SK-N-SH (cell line): ENCODE results near the gene IFNA1. TPM values are rescaled to one million over a fixed set of nuclear protein-coding genes. Genes with fewer than 3 reads are reported as not detected.

Source experiments
- CTCF ChIA-PET: fragments of 300-600, 350-600 bp; formaldehyde crosslinking; extraction: SDS; loops from one replicate; lab custom pipeline; 2021; lab: Yijun Ruan, JAX
- POLR2A ChIA-PET: fragments of 350-600 bp; sonication (Branson Sonifier 250); formaldehyde crosslinking; extraction: SDS; loops from one replicate; lab custom pipeline; 2020; ENCODE audit warnings: antibody characterized with exemption, inconsistent platforms; lab: Yijun Ruan, JAX
- DNase-seq: peaks from one replicate; pipeline ENCODE4 v3.0.0; 2012
- H2AFZ ChIP-seq: fragments of 200-600 bp; sonication (generic); 2 replicates; pipeline ENCODE4 v1.8.1; 2016; ENCODE audit warnings: antibody characterized with exemption, mild to moderate bottlenecking, low read depth
- H3F3A ChIP-seq: fragments of 200-600 bp; sonication (generic); replicated peaks from 2 replicates; pipeline ENCODE3; 2016; ENCODE audit warnings: antibody characterized with exemption, mild to moderate bottlenecking; ENCODE audit not compliant: insufficient read depth
- H3K27ac ChIP-seq, 2 experiments: fragments of 200-500 bp in 1 of 2; fragments of 200-600 bp in 1 of 2; sonication (Bioruptor generic) in 1 of 2; sonication (generic), shearing (Covaris generic) in 1 of 2; 2 replicates each; pipeline versions ENCODE4 v1.5.1 to v1.6.1; 2014 to 2016; ENCODE audit warnings: low read depth in 2 of 2, inconsistent platforms in 1 of 2, low read length in 1 of 2, mild to moderate bottlenecking in 1 of 2, mixed read lengths in 1 of 2
- H3K27me3 ChIP-seq: fragments of 200-600 bp; sonication (generic), shearing (Covaris generic); 2 replicates; pipeline ENCODE4 v1.6.1; 2016; ENCODE audit warnings: mixed run types; ENCODE audit not compliant: insufficient read depth
- H3K36me3 ChIP-seq, 2 experiments: fragments of 200-500 bp in 1 of 2; fragments of 200-600 bp in 1 of 2; sonication (Bioruptor generic) in 1 of 2; sonication (generic) in 1 of 2; replicated peaks in 1 of 2; 2 replicates each; pipeline versions ENCODE3 to v1.5.1; 2014 to 2016; ENCODE audit warnings: low read length in 1 of 2, mild to moderate bottlenecking in 1 of 2; ENCODE audit not compliant: insufficient read depth in 2 of 2, control insufficient read depth in 1 of 2
- H3K4me1 ChIP-seq, 2 experiments: fragments of 200-500 bp in 1 of 2; fragments of 200-600 bp in 1 of 2; sonication (Bioruptor generic) in 1 of 2; sonication (generic), shearing (Covaris generic) in 1 of 2; 2 replicates each; pipeline versions ENCODE4 v1.5.1 to v1.6.1; 2014 to 2016; ENCODE audit warnings: low read depth in 1 of 2, low read length in 1 of 2, mixed run types in 1 of 2; ENCODE audit not compliant: insufficient read depth in 2 of 2, control insufficient read depth in 1 of 2
- H3K4me2 ChIP-seq: fragments of 200-600 bp; sonication (generic), shearing (Covaris generic); 2 replicates; pipeline ENCODE4 v1.6.1; 2017; ENCODE audit warnings: mixed run types
- H3K4me3 ChIP-seq, 2 experiments: fragments of 200-500 bp in 1 of 2; fragments of 200-600 bp in 1 of 2; sonication (Bioruptor generic) in 1 of 2; sonication (generic), shearing (Covaris generic) in 1 of 2; 2 replicates each; pipeline versions ENCODE4 v1.5.1 to v1.8.1; 2014 to 2016; ENCODE audit warnings: low read depth in 2 of 2, inconsistent platforms in 1 of 2, low read length in 1 of 2, mild to moderate bottlenecking in 1 of 2, mixed read lengths in 1 of 2, moderate library complexity in 1 of 2
- H3K79me2 ChIP-seq: fragments of 200-600 bp; sonication (generic); 2 replicates; pipeline ENCODE4 v1.8.1; 2017; ENCODE audit warnings: mild to moderate bottlenecking; ENCODE audit not compliant: insufficient read depth
- H3K9ac ChIP-seq: fragments of 200-600 bp; sonication (generic); 2 replicates; pipeline ENCODE4 v1.6.1; 2017; ENCODE audit warnings: mixed run types
- H3K9me2 ChIP-seq: fragments of 200-600 bp; sonication (generic); 2 replicates; pipeline ENCODE4 v1.6.1; 2017; ENCODE audit warnings: mixed run types
- H3K9me3 ChIP-seq: fragments of 200-600 bp; sonication (generic); 2 replicates; pipeline ENCODE4 v1.6.1; 2017; ENCODE audit warnings: mixed run types, mild to moderate bottlenecking, moderate library complexity
- H4K20me1 ChIP-seq: fragments of 200-600 bp; sonication (generic); 2 replicates; pipeline ENCODE4 v1.6.1; 2017; ENCODE audit warnings: mild to moderate bottlenecking, mixed run types; ENCODE audit not compliant: insufficient read depth
- EP300 ChIP-seq, 2 experiments: IDR thresholded peaks; 2 replicates each; pipeline versions ENCODE4 v1.4.0 to v1.6.1; 2012; ENCODE audit warnings: borderline replicate concordance in 1 of 2, low read depth in 1 of 2, low read length in 1 of 2
- FOSL2 ChIP-seq: IDR thresholded peaks from 2 replicates; pipeline ENCODE4 v1.4.0; 2012; ENCODE audit warnings: low read depth, mild to moderate bottlenecking, moderate library complexity, borderline replicate concordance
- FOXJ3 ChIP-seq: sonication (generic); formaldehyde crosslinking; IDR thresholded peaks from 2 replicates; pipeline ENCODE4 v1.5.1; 2020; ENCODE audit warnings: mild to moderate bottlenecking, missing genetic modification reagents
- FOXM1 ChIP-seq: IDR thresholded peaks from 2 replicates; pipeline ENCODE4 v1.4.0; 2012; ENCODE audit warnings: low read depth, mild to moderate bottlenecking
- MEF2A ChIP-seq: IDR thresholded peaks from 2 replicates; pipeline ENCODE4 v1.4.0; 2012; ENCODE audit warnings: low read depth, borderline replicate concordance
- POLR2AphosphoS5 ChIP-seq: IDR thresholded peaks from 2 replicates; pipeline ENCODE4 v1.6.1; 2012; ENCODE audit warnings: low read depth, low read length
- RAD21 ChIP-seq: IDR thresholded peaks from 2 replicates; pipeline ENCODE4 v1.6.1; 2012; ENCODE audit warnings: mild to moderate bottlenecking, low read length
- RXRA ChIP-seq: IDR thresholded peaks from 2 replicates; pipeline ENCODE4 v1.4.0; 2012; ENCODE audit warnings: low read depth, mild to moderate bottlenecking, borderline replicate concordance
- SMC3 ChIP-seq: IDR thresholded peaks from 2 replicates; pipeline ENCODE4 v1.6.1; 2012; ENCODE audit warnings: low read depth, low read length, improper control_type of control experiment
- WGBS: methylation state at CpG from one replicate; pipeline ENCODE4 v1.1.6; 2017; ENCODE audit warnings: low lambda C conversion rate; 5-methylcytosine and 5-hydroxymethylcytosine counted together
- polyA plus RNA-seq, 3 experiments: library from polyadenylated mRNA; depleted of rRNA; stranded (reverse); fragments of >200 nt; gene quantifications; 2 replicates each; pipeline ENCODE4 v1.2.3, GENCODE V29; 2012
- TF ChIP-seq, protein P1 (sequence below): IDR thresholded peaks from 2 replicates; pipeline ENCODE4 v1.6.1; 2012; ENCODE audit warnings: mild to moderate bottlenecking, low read depth, low read length, moderate library complexity
- TF ChIP-seq, protein P2 (sequence below): IDR thresholded peaks from 2 replicates; pipeline ENCODE4; 2012
- TF ChIP-seq, protein P3 (sequence below): fragments of 150-350 bp; IDR thresholded peaks from 2 replicates; pipeline ENCODE4 v1.6.1; 2016; ENCODE audit warnings: mild to moderate bottlenecking, low read depth, low read length
- TF ChIP-seq, protein P4 (sequence below): IDR thresholded peaks from 2 replicates; pipeline ENCODE4 v1.4.0; 2012; ENCODE audit warnings: low read depth
- TF ChIP-seq, protein P5 (sequence below): fragments of 200-600 bp; sonication (generic); IDR thresholded peaks from 2 replicates; pipeline ENCODE4 v1.6.1; 2017; ENCODE audit warnings: antibody characterized with exemption, mild to moderate bottlenecking, moderate library complexity

Gene IFNA1
- polyA plus RNA-seq, 1 of the 3 experiments (the other 2 are of a cell fraction), result not detected

DNA sequence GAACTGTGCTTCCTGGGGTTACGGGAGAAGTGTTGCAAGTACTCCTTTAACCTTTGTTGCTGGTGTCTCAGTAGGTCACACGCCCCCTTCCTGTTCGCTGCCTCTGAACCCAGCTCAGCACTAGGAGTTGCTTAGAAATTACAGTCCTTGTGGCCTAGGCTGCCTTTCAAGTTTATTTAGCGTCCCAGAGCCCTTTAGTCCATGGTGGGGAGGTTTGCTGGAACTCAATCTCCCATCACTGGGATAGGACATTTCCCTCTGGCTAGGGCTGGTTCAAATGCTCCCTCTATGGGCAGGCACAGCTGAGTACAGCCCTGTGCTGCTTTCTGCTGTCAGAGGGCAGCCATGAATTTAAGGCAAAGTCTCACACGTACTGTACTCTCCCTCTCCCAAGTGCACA lies 26.6 kb upstream of the IFNA1 start:
- WGBS, result 11% methylated on average over 5 of the region's 5 CpGs
- Histone ChIP-seq H3K4me1 (no peaks in the 10 kb centered on the region), H3F3A (no peaks in the 10 kb centered on the region), H3K27me3 (peaks cover 6% of the 10 kb centered on the region; the same call in 1 of the 2 replicates), H3K9me3 (no peaks in the 10 kb centered on the region), H3K9me2 (no peaks in the 10 kb centered on the region), H3K4me3 (no peak overlapping the region), H3K27ac (no peak overlapping the region), H3K36me3 (no peaks in the 10 kb centered on the region), H4K20me1 (no peaks in the 10 kb centered on the region), H3K79me2 (no peaks in the 10 kb centered on the region), H3K4me2 (no peak overlapping the region), H2AFZ (no peak overlapping the region), H3K9ac (no peak overlapping the region)
- DNase-seq, result no peak
- TF ChIP-seq, protein P1, sequence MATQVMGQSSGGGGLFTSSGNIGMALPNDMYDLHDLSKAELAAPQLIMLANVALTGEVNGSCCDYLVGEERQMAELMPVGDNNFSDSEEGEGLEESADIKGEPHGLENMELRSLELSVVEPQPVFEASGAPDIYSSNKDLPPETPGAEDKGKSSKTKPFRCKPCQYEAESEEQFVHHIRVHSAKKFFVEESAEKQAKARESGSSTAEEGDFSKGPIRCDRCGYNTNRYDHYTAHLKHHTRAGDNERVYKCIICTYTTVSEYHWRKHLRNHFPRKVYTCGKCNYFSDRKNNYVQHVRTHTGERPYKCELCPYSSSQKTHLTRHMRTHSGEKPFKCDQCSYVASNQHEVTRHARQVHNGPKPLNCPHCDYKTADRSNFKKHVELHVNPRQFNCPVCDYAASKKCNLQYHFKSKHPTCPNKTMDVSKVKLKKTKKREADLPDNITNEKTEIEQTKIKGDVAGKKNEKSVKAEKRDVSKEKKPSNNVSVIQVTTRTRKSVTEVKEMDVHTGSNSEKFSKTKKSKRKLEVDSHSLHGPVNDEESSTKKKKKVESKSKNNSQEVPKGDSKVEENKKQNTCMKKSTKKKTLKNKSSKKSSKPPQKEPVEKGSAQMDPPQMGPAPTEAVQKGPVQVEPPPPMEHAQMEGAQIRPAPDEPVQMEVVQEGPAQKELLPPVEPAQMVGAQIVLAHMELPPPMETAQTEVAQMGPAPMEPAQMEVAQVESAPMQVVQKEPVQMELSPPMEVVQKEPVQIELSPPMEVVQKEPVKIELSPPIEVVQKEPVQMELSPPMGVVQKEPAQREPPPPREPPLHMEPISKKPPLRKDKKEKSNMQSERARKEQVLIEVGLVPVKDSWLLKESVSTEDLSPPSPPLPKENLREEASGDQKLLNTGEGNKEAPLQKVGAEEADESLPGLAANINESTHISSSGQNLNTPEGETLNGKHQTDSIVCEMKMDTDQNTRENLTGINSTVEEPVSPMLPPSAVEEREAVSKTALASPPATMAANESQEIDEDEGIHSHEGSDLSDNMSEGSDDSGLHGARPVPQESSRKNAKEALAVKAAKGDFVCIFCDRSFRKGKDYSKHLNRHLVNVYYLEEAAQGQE, result no peak
- TF ChIP-seq, protein P2, sequence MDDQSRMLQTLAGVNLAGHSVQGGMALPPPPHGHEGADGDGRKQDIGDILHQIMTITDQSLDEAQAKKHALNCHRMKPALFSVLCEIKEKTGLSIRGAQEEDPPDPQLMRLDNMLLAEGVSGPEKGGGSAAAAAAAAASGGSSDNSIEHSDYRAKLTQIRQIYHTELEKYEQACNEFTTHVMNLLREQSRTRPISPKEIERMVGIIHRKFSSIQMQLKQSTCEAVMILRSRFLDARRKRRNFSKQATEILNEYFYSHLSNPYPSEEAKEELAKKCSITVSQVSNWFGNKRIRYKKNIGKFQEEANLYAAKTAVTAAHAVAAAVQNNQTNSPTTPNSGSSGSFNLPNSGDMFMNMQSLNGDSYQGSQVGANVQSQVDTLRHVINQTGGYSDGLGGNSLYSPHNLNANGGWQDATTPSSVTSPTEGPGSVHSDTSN, result no peak
- TF ChIP-seq RAD21, result peak; percentile 2; the same call in 1 of the 2 replicates
- TF ChIP-seq POLR2AphosphoS5, result no peak
- TF ChIP-seq, protein P3, sequence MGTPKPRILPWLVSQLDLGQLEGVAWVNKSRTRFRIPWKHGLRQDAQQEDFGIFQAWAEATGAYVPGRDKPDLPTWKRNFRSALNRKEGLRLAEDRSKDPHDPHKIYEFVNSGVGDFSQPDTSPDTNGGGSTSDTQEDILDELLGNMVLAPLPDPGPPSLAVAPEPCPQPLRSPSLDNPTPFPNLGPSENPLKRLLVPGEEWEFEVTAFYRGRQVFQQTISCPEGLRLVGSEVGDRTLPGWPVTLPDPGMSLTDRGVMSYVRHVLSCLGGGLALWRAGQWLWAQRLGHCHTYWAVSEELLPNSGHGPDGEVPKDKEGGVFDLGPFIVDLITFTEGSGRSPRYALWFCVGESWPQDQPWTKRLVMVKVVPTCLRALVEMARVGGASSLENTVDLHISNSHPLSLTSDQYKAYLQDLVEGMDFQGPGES, result no peak
- ChIA-PET CTCF (interaction anchor here (1.3 to 2.1 kb wide), 2 partner anchors 18 to 87 kb away, joined by 5 read pairs; no protein-coding TSS in a partner anchor), POLR2A (no interaction called here)

DNA sequence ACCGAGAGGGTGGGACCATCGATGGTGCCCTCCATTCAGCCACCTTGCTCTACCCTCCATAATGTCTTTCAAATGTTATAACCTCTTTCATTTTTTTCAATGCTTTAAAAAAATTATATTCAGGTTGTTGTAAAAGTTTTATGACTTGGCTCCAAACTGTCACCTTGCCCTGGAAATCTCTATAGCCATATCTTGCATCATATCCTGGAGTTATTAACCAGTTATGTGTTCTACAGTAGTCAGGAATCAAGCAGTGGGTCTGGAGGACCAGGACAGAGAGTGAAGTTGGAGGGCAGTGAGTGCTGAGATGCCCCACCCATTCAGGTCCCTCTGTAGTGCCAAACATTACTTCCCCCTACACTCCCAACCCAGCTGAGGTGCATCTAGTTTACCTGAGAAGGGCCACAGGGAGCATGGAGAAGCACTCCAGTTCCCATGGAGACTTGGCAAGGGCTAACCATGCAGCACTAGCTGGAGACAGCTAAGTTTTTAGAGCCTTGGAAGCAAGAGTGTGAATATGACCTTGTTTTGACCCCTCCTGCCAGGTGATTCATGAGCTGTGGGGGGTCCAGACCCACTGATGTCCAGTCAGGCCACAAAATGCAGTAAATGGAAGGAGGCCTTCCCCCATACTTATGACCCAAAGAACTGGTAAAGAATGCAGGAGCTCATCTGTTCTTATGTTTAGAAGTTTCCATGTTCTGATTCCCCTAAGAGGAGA lies 25.9 kb upstream of the IFNA1 start:
- Histone ChIP-seq H3K79me2 (no peaks in the 10 kb centered on the region), H3K36me3 (no peaks in the 10 kb centered on the region), H3K4me1 (no peaks in the 10 kb centered on the region), H2AFZ (no peak overlapping the region), H3K9me2 (no peaks in the 10 kb centered on the region), H3K4me2 (no peak overlapping the region), H3K4me3 (no peak overlapping the region), H4K20me1 (no peaks in the 10 kb centered on the region), H3K27me3 (peaks cover 6% of the 10 kb centered on the region; the same call in 1 of the 2 replicates), H3K9me3 (no peaks in the 10 kb centered on the region), H3K9ac (no peak overlapping the region), H3F3A (no peaks in the 10 kb centered on the region), H3K27ac (no peak overlapping the region)
- WGBS, result 14% methylated on average over 2 of the region's 2 CpGs
- CTCF ChIA-PET, result interaction anchor here (2.1 kb wide), 1 partner anchor 88 kb away, joined by 5 read pairs; no protein-coding TSS in a partner anchor
- DNase-seq, result no peak
- POLR2A ChIA-PET, result no interaction called here
- TF ChIP-seq, protein P4, sequence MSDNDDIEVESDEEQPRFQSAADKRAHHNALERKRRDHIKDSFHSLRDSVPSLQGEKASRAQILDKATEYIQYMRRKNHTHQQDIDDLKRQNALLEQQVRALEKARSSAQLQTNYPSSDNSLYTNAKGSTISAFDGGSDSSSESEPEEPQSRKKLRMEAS, result no peak
- TF ChIP-seq RXRA, result no peak
- TF ChIP-seq FOSL2, result no peak
- TF ChIP-seq FOXJ3 (CRISPR knock-in tag), result no peak
- no peak for TF ChIP-seq MEF2A
- TF ChIP-seq, protein P5, sequence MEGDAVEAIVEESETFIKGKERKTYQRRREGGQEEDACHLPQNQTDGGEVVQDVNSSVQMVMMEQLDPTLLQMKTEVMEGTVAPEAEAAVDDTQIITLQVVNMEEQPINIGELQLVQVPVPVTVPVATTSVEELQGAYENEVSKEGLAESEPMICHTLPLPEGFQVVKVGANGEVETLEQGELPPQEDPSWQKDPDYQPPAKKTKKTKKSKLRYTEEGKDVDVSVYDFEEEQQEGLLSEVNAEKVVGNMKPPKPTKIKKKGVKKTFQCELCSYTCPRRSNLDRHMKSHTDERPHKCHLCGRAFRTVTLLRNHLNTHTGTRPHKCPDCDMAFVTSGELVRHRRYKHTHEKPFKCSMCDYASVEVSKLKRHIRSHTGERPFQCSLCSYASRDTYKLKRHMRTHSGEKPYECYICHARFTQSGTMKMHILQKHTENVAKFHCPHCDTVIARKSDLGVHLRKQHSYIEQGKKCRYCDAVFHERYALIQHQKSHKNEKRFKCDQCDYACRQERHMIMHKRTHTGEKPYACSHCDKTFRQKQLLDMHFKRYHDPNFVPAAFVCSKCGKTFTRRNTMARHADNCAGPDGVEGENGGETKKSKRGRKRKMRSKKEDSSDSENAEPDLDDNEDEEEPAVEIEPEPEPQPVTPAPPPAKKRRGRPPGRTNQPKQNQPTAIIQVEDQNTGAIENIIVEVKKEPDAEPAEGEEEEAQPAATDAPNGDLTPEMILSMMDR, result no peak
- no peak for TF ChIP-seq POLR2AphosphoS5
- TF ChIP-seq, protein P3, result no peak
- TF ChIP-seq SMC3, result no peak
- TF ChIP-seq FOXM1, result no peak
- no peak for TF ChIP-seq EP300 (IDR thresholded peaks at IDR 0.05; ENCODE audit: borderline replicate concordance in 1 of 2, low read depth in 1 of 2, low read length in 1 of 2)
- TF ChIP-seq, protein P2, result no peak
